Bladder microvascular endothelial cell (primary cell): ENCODE results near the gene RAB40A. TPM values are rescaled to one million over a fixed set of nuclear protein-coding genes. Genes with fewer than 3 reads are reported as not detected.

Experiments
- total RNA-seq: library from RNA; depleted of rRNA; stranded (reverse); fragments of >200 nt; gene quantifications from 2 replicates; pipeline ENCODE4 v1.2.3, GENCODE V29; 2014

RAB40A gene, protein sequence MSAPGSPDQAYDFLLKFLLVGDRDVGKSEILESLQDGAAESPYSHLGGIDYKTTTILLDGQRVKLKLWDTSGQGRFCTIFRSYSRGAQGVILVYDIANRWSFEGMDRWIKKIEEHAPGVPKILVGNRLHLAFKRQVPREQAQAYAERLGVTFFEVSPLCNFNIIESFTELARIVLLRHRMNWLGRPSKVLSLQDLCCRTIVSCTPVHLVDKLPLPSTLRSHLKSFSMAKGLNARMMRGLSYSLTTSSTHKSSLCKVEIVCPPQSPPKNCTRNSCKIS
- 0.13 TPM in 1 of 2 replicates, not detected in the other for total RNA-seq

DNA sequence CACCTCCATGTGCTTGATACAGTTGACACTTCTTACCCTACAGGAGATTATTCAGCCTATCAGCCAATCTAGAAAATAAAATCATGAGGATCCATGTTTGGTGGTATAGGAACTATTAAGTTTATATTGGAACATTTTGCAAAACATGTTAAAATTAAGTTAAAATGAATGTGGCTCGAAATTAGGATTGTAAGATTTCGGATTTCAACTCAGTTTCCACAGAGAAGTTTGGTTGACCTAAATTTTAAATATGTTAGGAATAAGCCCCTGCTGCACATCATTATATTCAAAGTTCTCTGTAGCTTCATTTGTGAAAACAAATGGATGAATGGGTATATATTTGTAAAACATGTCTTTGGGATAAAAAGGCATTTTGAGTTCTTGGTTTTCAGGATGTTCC is at the start of gene RAB40A:
Gene RAB40A (minus strand): TSS at position 101 of the 400 bp plus-strand sequence. CDS start 18,733 bp downstream, outside the sequence.

Other genes with a start within 250 kb of the RAB40A start
- not detected in 2 replicates for gene TCEAL5, start 242.7 kb downstream of the RAB40A start, total RNA-seq
- gene BEX2, start 208.5 kb downstream of the RAB40A start, total RNA-seq = 1.3 and 1.5 TPM in 2 replicates
- 0.88 and 2.8 TPM in 2 replicates for gene TCEAL7, start 189.2 kb downstream of the RAB40A start, total RNA-seq
- gene TCEAL9, start 163.0 kb downstream of the RAB40A start, total RNA-seq = 61.4 and 90.8 TPM in 2 replicates
- 177 and 284 TPM in 2 replicates for gene BEX3, start 143.0 kb downstream of the RAB40A start, total RNA-seq
- gene TCEAL4, start 66.0 kb upstream of the RAB40A start, total RNA-seq = 32.7 and 41.2 TPM in 2 replicates
- 8.3 and 8.5 TPM in 2 replicates for gene TCEAL3, start 88.5 kb upstream of the RAB40A start, total RNA-seq
- 15.1 and 16.0 TPM in 2 replicates for gene TCEAL1, start 109.5 kb upstream of the RAB40A start, total RNA-seq
- gene MORF4L2, start 167.2 kb upstream of the RAB40A start, total RNA-seq = 289 and 375 TPM in 2 replicates
- gene TMEM31, start 191.4 kb upstream of the RAB40A start, total RNA-seq = not detected in 2 replicates